DMS53 (cell line): ENCODE measurements around the gene ASTN2.

Source experiments
- DNase-seq: peaks from one replicate; lab custom pipeline; 2025; lab: John Stamatoyannopoulos, UW

Gene ASTN2

DNA sequence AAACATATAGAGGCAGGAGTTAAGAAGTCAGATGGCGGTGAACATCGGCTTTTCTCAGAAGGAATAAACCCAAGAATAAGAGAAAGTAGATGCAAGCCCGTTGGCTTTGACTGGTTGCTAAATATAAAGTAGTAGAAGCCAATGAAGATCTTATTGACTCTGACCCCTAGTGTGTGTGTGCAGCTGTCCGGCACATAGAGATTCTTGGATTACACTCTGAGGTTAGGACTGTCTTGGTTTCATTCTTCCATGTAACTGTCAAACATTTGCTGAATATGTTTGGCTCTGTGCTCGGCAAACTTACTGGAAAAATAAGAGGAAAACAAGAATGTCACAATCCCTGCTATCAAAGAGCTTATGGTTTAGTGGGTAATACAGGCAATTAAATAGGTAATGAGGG, 54.9 kb downstream of the ASTN2 start:
- DNase-seq = no peak

DNA sequence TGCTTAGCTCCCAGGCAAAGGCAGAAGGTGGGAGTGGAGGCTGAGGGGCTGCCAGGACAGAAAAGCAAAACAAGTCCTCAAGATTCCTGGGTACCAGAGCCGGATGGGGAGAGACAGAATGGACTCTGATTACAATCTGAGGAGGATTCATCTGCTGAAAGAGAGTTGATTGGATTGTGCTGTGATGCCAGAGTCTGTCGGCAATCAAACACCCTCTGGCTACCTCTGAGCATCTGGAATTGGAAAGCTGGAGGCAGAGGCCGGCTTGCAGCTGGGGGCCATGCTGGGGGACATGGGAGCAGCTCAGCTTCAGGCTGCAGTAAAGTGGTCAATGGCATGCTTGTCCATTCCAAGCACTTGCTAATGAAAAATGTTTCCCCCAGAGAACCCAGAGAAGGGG, 59.3 kb downstream of the ASTN2 start:
- no peak for DNase-seq

DNA sequence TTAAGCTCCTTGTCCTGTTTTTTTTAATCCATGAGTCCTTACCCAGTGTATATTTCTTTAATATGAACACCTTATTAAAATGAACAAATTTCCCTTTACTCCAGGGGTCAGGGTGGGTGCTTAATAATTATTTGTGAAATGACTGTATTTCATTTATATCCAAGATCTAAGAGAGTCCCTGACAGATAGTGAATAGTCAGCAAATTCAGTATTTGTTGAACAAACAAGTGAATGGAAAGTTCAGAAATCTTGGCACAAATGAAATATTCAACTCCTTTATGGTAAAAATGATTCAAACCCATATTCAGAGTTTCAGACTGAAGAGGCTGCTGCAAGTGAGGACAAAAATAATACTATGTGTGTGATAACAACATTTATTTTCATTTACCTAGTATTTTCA, 59.9 kb downstream of the ASTN2 start:
- DNase-seq = no peak

GRCh38 chr9:117354244-117354847, 60.5 kb downstream of the ASTN2 start:
- no peak for DNase-seq

DNA sequence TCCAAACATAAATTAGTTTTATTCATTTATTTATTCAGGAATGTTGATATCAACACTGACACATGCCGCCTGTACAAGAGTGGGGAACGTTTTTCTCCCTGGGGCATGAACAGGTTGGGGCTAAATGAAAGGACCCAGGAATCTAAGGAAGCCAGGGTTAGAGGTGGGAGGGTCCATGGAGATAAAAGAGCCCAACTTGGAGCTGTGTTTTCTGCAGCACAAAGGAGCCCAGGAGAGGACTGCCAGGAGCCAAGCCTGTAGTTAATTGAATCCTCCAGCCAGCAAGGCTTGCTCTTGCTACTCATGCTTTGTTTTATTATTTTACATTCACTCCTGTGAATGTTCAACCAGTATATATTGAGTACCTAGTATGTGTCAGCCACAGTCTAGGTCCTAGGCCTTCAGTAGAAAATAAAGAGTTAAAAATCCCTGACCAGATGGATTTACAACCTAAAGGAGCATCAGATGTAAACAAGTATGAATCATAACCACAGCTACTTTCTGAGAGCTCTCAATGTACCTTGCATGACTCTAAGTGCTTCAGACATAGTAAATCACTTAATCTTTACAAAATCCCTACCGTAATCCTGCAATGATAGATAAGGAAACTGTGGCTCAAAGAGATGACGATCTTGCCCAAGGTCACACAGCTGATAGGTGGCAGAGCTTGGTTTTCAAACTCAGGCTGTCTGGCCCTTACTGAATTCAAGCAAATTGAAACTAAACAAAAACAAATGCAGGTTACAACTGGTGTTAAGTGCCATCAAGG, 69.8 kb downstream of the ASTN2 start:
- DNase-seq = peak; percentile 51

- peak; percentile 2 for DNase-seq
Observed at GRCh38 chr9:117343427-117343826, 71.4 kb downstream of the ASTN2 start.

DNA sequence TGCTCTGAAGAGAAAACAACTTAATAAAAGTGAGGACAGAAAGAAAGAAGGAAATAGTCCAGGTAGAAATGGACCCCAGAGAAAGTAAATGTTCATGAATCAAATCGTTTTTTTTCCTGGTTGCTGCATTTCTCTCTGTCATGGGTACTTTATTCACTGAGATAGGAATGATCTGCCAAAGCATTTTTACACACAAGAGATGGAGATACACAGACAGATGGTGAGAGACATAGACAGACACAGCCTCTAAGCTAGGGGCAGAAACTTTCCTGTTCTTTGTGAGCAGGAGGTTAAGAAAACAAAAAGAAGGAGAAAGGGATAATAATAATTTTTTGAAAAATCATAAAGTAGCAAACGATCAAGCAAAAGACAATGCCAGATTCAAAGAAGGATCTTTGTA, 73.7 kb downstream of the ASTN2 start:
- no peak for DNase-seq

DNA sequence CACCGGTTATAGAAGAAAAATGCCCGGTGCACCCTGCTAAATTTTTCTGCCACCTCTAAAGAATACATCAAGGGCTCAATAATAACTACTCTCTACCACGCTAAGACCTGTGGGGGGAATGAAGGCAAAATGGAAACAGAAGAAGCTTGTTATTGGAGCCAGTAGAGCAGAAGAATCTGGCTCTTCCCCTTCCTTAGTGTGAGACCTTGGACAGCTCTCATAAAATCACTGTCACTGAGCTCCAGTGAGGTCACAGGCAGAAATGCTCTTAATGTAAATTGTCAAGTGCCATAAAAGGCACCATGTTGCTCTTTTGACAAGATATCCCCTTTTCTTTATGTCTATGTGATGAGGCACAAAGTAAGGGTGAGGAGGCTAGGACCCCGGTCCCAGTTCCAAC, 74.4 kb downstream of the ASTN2 start:
- DNase-seq = no peak

- DNase-seq = no peak
Observed at GRCh38 chr9:117335837-117336433, 78.9 kb downstream of the ASTN2 start.

GRCh38 chr9:117334101-117334500, 80.8 kb downstream of the ASTN2 start:
- DNase-seq = no peak

GRCh38 chr9:117325831-117326230, 89.0 kb downstream of the ASTN2 start:
- no peak for DNase-seq

DNA sequence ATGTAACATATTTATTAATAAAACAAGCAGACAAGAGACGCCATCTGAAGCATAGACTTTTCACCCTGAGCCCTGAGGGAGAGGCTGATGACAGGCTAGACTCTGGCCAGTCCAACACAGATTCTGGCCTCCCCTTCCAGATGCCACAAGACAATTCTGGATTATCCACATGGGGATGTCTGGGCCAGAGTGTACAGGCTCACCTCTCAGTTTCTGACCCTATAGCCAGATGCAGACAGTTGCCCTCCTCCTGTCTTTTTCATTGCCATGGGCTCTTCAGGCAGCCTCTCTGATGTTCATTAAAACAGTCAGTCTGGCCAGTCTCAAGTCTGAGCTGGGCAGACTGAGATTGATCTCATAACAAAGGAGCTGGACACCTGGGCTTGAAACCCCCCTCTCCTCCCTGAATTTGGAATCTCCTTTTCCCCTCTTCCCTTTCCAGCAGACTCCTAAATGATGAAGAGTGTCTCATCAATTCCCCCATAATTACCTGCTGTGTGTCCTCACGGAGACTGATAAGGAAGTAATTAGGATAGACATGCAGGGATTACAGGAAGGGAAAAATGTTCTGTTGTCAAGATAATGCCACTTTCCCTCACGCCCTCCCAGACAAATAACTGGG, 89.6 kb downstream of the ASTN2 start:
- DNase-seq = no peak

GRCh38 chr9:117323390-117323789, 91.5 kb downstream of the ASTN2 start:
- DNase-seq = no peak

GRCh38 chr9:117317192-117317591, 97.7 kb downstream of the ASTN2 start:
- no peak for DNase-seq

GRCh38 chr9:117315236-117315635, 99.6 kb downstream of the ASTN2 start:
- DNase-seq = no peak

DNA sequence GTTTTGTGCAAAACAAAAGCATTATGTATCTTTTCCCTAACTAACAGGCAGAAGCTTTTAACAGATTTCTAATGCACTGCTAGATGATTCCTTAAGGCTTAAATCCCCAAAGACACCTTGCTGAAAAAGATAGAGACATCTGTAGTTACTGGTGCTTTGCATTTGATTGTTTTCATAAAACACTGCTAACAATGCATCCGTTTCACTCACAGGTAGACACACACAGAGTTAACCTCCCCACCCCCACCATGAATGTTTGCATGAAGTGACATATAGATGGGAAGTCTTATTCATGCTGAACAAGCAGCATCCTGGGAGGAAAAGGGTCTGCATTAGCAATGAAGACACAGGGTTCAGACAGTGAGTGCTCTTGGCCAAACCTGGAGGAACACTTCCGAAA, 100.9 kb downstream of the ASTN2 start:
- DNase-seq = no peak

DNA sequence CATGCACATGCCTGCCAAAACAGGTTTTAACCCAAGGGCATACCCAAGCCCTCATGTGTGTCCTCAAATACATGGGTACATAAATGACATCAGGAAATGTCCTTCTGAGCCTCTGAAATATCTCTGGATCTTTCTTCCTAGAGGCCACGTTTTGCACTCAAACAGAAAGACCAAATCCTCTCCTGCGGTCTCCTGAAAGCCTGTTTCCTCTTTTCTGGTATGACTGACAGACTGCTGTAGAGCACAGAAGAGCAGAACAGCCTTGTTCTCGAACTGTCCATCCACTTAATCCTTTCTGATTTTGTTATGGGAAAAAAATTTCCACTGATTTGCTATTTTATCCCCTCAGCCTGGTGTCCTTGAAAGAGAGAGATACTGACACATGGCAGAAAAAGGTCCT, 107.2 kb downstream of the ASTN2 start:
- no peak for DNase-seq

DNA sequence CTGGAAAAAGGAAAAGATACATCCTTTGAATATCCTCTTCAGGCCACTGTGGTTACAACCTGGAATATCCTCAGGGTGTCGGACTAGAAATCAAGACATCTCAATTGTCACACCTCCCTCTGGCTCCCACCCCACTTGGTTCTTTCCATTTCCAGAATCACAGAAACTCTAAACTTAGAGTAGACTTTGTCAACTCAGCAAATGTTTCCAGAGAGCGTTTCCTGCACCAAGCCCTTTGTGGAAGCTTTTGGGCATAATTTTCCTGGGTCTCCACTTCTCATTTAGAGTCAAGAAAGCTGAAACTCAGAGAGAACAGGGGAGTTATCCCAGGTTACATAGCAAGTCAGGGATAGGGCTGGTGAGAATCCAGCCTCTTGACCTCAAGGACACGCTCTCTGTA, 108.8 kb downstream of the ASTN2 start:
- no peak for DNase-seq

GRCh38 chr9:117305454-117305853, 109.4 kb downstream of the ASTN2 start:
- DNase-seq = peak; percentile 28

DNA sequence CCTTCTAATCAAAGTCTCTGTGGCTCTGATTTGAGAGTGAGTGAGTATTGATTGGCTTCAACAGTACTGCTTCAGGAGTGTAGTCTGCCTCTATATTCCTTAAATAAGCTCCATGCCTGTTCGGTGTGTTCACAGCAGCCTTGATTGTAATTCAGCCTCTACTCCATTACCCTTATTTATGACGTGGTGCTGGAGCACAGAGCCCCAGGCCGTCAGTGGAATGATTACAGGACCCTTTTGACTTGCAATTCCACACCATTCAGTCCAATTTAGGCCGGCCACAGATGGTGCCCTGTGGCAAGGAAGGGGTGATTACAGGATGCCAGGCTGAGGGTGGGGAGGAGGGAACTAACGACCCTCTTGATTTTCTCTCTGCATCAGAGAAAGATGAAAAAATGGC, 110.3 kb downstream of the ASTN2 start:
- no peak for DNase-seq

- no peak for DNase-seq
Observed at GRCh38 chr9:117303643-117304230, 111.1 kb downstream of the ASTN2 start.

DNA sequence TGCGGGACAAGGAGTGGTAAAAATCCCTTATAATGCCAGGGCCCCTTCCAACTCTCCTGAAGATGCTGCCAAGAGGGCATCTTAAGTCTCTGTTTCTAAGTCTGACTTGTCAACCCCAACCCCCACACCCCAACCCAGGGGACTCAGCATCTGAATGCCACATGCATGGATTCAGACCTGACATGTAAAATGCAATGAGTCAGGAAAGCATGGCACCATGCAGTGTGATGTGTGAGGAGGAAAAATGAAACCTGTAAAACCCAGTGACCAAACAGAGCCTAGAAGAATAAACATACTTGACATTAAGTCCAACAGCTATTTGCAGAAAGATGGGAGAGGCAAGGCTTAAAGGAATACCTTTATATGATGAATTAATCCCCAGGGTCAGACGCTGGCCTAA, 112.4 kb downstream of the ASTN2 start:
- peak; percentile 36 for DNase-seq
